ENCODE results near the gene RIMBP2.

Gene RIMBP2

GRCh38 chr12:130504110-130504839 is 211.8 kb downstream of the RIMBP2 start:
- DNase-seq (ENCODE audit: low read depth) = no peak
- no peak overlapping the region for H3K4me3 ChIP-seq (ENCODE audit: low read length)
- no peak for TF ChIP-seq CTCF (IDR thresholded peaks at IDR 0.05; ENCODE audit: insufficient read depth, low read depth, low read length, missing control alignments)

- DNase-seq (ENCODE audit: low read depth) = no peak
- no peak overlapping the region for H3K4me3 ChIP-seq (ENCODE audit: low read length)
- no peak for TF ChIP-seq CTCF (IDR thresholded peaks at IDR 0.05; ENCODE audit: insufficient read depth, low read depth, low read length, missing control alignments)
These were observed 214.3 kb downstream of the RIMBP2 start for GRCh38 chr12:130501821-130502220.

GRCh38 chr12:130500835-130501330 is 215.2 kb downstream of the RIMBP2 start:
- TF ChIP-seq CTCF (IDR thresholded peaks at IDR 0.05; ENCODE audit: insufficient read depth, low read depth, low read length, missing control alignments) = no peak
- no peak overlapping the region for H3K4me3 ChIP-seq (ENCODE audit: low read length)
- no peak for DNase-seq (ENCODE audit: low read depth)

- no peak overlapping the region for H3K4me3 ChIP-seq (ENCODE audit: low read length)
- DNase-seq (ENCODE audit: low read depth) = no peak
- no peak for TF ChIP-seq CTCF (IDR thresholded peaks at IDR 0.05; ENCODE audit: insufficient read depth, low read depth, low read length, missing control alignments)
These were observed 216.6 kb downstream of the RIMBP2 start for GRCh38 chr12:130499474-130499873.

GRCh38 chr12:130498589-130499385 is 217.3 kb downstream of the RIMBP2 start:
- no peak for DNase-seq (ENCODE audit: low read depth)
- H3K4me3 ChIP-seq (ENCODE audit: low read length) = no peak overlapping the region
- no peak for TF ChIP-seq CTCF (IDR thresholded peaks at IDR 0.05; ENCODE audit: insufficient read depth, low read depth, low read length, missing control alignments)

GRCh38 chr12:130497991-130498390 is 218.1 kb downstream of the RIMBP2 start:
- no peak overlapping the region for H3K4me3 ChIP-seq (ENCODE audit: low read length)
- no peak for DNase-seq (ENCODE audit: low read depth)
- TF ChIP-seq CTCF (IDR thresholded peaks at IDR 0.05; ENCODE audit: insufficient read depth, low read depth, low read length, missing control alignments) = no peak

Data from epithelial cell of esophagus (primary cell).